Mesenchymal stem cell (in vitro differentiated cells and primary cell): ENCODE results near the gene BICC1.
A peak's percentile ranks its signal among the peaks of the same experiment; 100 is the strongest.

Experiments used
- DNase-seq: peaks from one replicate; pipeline ENCODE4 v3.0.0-alpha.2; 2013
- H2AFZ ChIP-seq: one replicate; pipeline ENCODE4 v1.6.1; 2013; ENCODE audit warnings: low read depth, mild to moderate bottlenecking, control low read depth, inconsistent platforms, low read length, moderate library complexity
- H2AK5ac ChIP-seq: 2 replicates; pipeline ENCODE4 v1.6.1; 2013; ENCODE audit warnings: low read length, moderate library complexity, mild to moderate bottlenecking, inconsistent platforms; ENCODE audit not compliant: severe bottlenecking
- H2BK120ac ChIP-seq: one replicate; pipeline ENCODE4 v1.6.1; 2013; ENCODE audit warnings: low read depth, mild to moderate bottlenecking, inconsistent platforms, low read length, moderate library complexity
- H2BK12ac ChIP-seq, 2 experiments: one replicate each; pipeline ENCODE4 v1.6.1; 2013; ENCODE audit warnings: inconsistent platforms in 2 of 2, low read length in 2 of 2, mild to moderate bottlenecking in 2 of 2, moderate library complexity in 2 of 2, control low read depth in 1 of 2
- H2BK15ac ChIP-seq: one replicate; pipeline ENCODE4 v1.6.1; 2013; ENCODE audit warnings: mild to moderate bottlenecking, low read depth, inconsistent platforms; ENCODE audit not compliant: poor library complexity, severe bottlenecking
- H2BK5ac ChIP-seq: 2 replicates; pipeline ENCODE4 v1.6.1; 2013; ENCODE audit warnings: low read depth, mild to moderate bottlenecking, low read length, control low read depth, inconsistent platforms; ENCODE audit not compliant: poor library complexity, severe bottlenecking
- H3K14ac ChIP-seq, 2 experiments: one replicate each; pipeline ENCODE4 v1.6.1; 2013; ENCODE audit warnings: inconsistent platforms in 2 of 2, low read length in 2 of 2, control low read depth in 1 of 2, mild to moderate bottlenecking in 1 of 2, moderate library complexity in 1 of 2
- H3K18ac ChIP-seq, 2 experiments: one replicate each; pipeline ENCODE4 v1.6.1; 2013; ENCODE audit warnings: inconsistent platforms in 2 of 2, low read length in 2 of 2, control low read depth in 1 of 2, low read depth in 1 of 2, mild to moderate bottlenecking in 1 of 2
- H3K23ac ChIP-seq, 2 experiments: one replicate each; pipeline ENCODE4 v1.6.1; 2013; ENCODE audit warnings: inconsistent platforms in 2 of 2, low read length in 2 of 2, mild to moderate bottlenecking in 2 of 2, moderate library complexity in 2 of 2, control low read depth in 1 of 2
- H3K27ac ChIP-seq: 2 replicates; pipeline ENCODE4 v1.5.1; 2013; ENCODE audit warnings: mild to moderate bottlenecking, moderate library complexity, low read length, control low read depth, inconsistent platforms; ENCODE audit not compliant: poor library complexity, severe bottlenecking
- H3K27me3 ChIP-seq, 2 experiments: 2 replicates each; pipeline versions ENCODE4 v1.6.1 to v1.7.0; 2013; ENCODE audit warnings: low read length in 2 of 2, mild to moderate bottlenecking in 2 of 2, moderate library complexity in 2 of 2, control low read depth in 1 of 2, inconsistent platforms in 1 of 2; ENCODE audit not compliant: control insufficient read depth in 1 of 2, insufficient read depth in 1 of 2
- H3K36me3 ChIP-seq, 2 experiments: 2 replicates each; pipeline versions ENCODE4 v1.6.1 to v1.7.0; 2013; ENCODE audit warnings: low read length in 2 of 2, control low read depth in 1 of 2, inconsistent platforms in 1 of 2, low read depth in 1 of 2, mild to moderate bottlenecking in 1 of 2; ENCODE audit not compliant: insufficient read depth in 2 of 2, control insufficient read depth in 1 of 2
- H3K4ac ChIP-seq, 2 experiments: one replicate each; pipeline ENCODE4 v1.6.1; 2013; ENCODE audit warnings: inconsistent platforms in 2 of 2, low read length in 2 of 2, mild to moderate bottlenecking in 2 of 2, moderate library complexity in 2 of 2, control low read depth in 1 of 2, low read depth in 1 of 2
- H3K4me1 ChIP-seq: 2 replicates; pipeline ENCODE4 v1.6.1; 2013; ENCODE audit warnings: low read depth, low read length, control low read depth; ENCODE audit not compliant: control insufficient read depth, insufficient read depth
- H3K4me2 ChIP-seq: 2 replicates; pipeline ENCODE4 v1.6.1; 2013; ENCODE audit warnings: low read length, mild to moderate bottlenecking, inconsistent platforms; ENCODE audit not compliant: poor library complexity, severe bottlenecking
- H3K4me3 ChIP-seq, 2 experiments: 2 replicates each; pipeline versions ENCODE4 v1.5.1 to v1.7.0; 2013; ENCODE audit warnings: low read length in 2 of 2, mild to moderate bottlenecking in 2 of 2, control low read depth in 1 of 2, low read depth in 1 of 2; ENCODE audit not compliant: insufficient read depth in 1 of 2
- H3K79me1 ChIP-seq: replicated peaks from 2 replicates; pipeline ENCODE4 v1.6.1; 2013; ENCODE audit warnings: mild to moderate bottlenecking, control low read depth, low read length, inconsistent platforms; ENCODE audit not compliant: poor library complexity, severe bottlenecking
- H3K9ac ChIP-seq: 2 replicates; pipeline ENCODE4 v1.7.0; 2013; ENCODE audit warnings: mild to moderate bottlenecking, low read length, moderate library complexity
- H3K9me3 ChIP-seq: 2 replicates; pipeline ENCODE4 v1.7.0; 2013; ENCODE audit warnings: mild to moderate bottlenecking, low read length; ENCODE audit not compliant: control insufficient read depth
- H4K8ac ChIP-seq: one replicate; pipeline ENCODE4 v1.6.1; 2013; ENCODE audit warnings: inconsistent platforms, mild to moderate bottlenecking, low read length, moderate library complexity
- H4K91ac ChIP-seq: one replicate; pipeline ENCODE4 v1.6.1; 2013; ENCODE audit warnings: mild to moderate bottlenecking, low read length, inconsistent platforms
- WGBS: methylation state at CpG from one replicate; pipeline ENCODE4 v1.1.7; 2013; ENCODE audit warnings: mixed read lengths; 5-methylcytosine and 5-hydroxymethylcytosine counted together

Gene BICC1

GRCh38 chr10:58467931-58468635, 44.6 kb upstream of the BICC1 start:
- Histone ChIP-seq H4K8ac (no peak overlapping the region), H3K23ac (no peak overlapping the region), H3K14ac (no peak overlapping the region), H2AFZ (no peak overlapping the region), H2BK15ac (no peak overlapping the region), H3K9ac (no peak overlapping the region), H3K27ac (peak overlapping the region; percentile 90), H2BK12ac (no peak overlapping the region), H3K4me1 (peaks cover 2% of the 10 kb centered on the region), H2BK5ac (no peak overlapping the region), H3K9me3 (no peaks in the 10 kb centered on the region), H3K4me2 (no peak overlapping the region), H3K79me1 (peaks cover 3% of the 10 kb centered on the region), H4K91ac (no peak overlapping the region), H2AK5ac (no peak overlapping the region), H2BK120ac (no peak overlapping the region), H3K27me3 (no peaks in the 10 kb centered on the region), H3K18ac (no peak overlapping the region), H3K4me3 (no peak overlapping the region), H3K4ac (no peak overlapping the region), H3K36me3 (no peaks in the 10 kb centered on the region)
- WGBS = 67% methylated on average over 1 of the region's 2 CpGs
- no peak for DNase-seq

GRCh38 chr10:58473976-58474375, 38.7 kb upstream of the BICC1 start:
- Histone ChIP-seq H3K23ac (no peak overlapping the region), H3K79me1 (peaks cover 2% of the 10 kb centered on the region), H3K14ac (no peak overlapping the region), H3K9ac (peak overlapping the region; percentile 93), H4K91ac (no peak overlapping the region), H2BK120ac (no peak overlapping the region), H2BK15ac (no peak overlapping the region), H3K4me1 (peaks cover 7% of the 10 kb centered on the region), H3K4me2 (no peak overlapping the region), H3K36me3 (no peaks in the 10 kb centered on the region), H3K4me3 (peak overlapping the region in 1 of 2 experiments; percentile 80), H2BK12ac (no peak overlapping the region), H3K18ac (no peak overlapping the region), H3K4ac (no peak overlapping the region), H2BK5ac (no peak overlapping the region), H4K8ac (no peak overlapping the region), H3K27ac (no peak overlapping the region), H2AFZ (no peak overlapping the region), H3K27me3 (no peaks in the 10 kb centered on the region), H3K9me3 (no peaks in the 10 kb centered on the region), H2AK5ac (no peak overlapping the region)
- peak; percentile 22 for DNase-seq
- WGBS = 100% methylated on average over 2 of the region's 3 CpGs

GRCh38 chr10:58475322-58476277, 37.1 kb upstream of the BICC1 start:
- no peak overlapping the region for H4K8ac ChIP-seq
- peak; percentile 15 for DNase-seq
- no peaks in the 10 kb centered on the region for H3K36me3 ChIP-seq
- H3K9ac ChIP-seq = peak overlapping the region; percentile 93
- H3K4me3 ChIP-seq = peak overlapping the region in 1 of 2 experiments; percentile 80
- H3K9me3 ChIP-seq = no peaks in the 10 kb centered on the region
- H2AFZ ChIP-seq = no peak overlapping the region
- H3K79me1 ChIP-seq = peaks cover 2% of the 10 kb centered on the region
- no peak overlapping the region for H3K14ac ChIP-seq
- no peak overlapping the region for H4K91ac ChIP-seq
- H3K23ac ChIP-seq = no peak overlapping the region
- H3K27me3 ChIP-seq = no peaks in the 10 kb centered on the region
- no peak overlapping the region for H2BK120ac ChIP-seq
- H2AK5ac ChIP-seq = peak overlapping the region; percentile 60
- H3K27ac ChIP-seq = peak overlapping the region; percentile 96
- H2BK12ac ChIP-seq = no peak overlapping the region
- H3K4me2 ChIP-seq = peak overlapping the region; percentile 51
- H2BK5ac ChIP-seq = peak overlapping the region; percentile 98
- H2BK15ac ChIP-seq = no peak overlapping the region
- 51% methylated on average over 9 of the region's 11 CpGs for WGBS
- peak overlapping the region; percentile 11 to 21 for H3K18ac ChIP-seq
- H3K4ac ChIP-seq = no peak overlapping the region
- H3K4me1 ChIP-seq = peaks cover 5% of the 10 kb centered on the region

- WGBS = 50% methylated on average over 2 of the region's 2 CpGs
- H2BK5ac ChIP-seq = peak overlapping the region; percentile 51
These were observed 35.5 kb upstream of the BICC1 start for GRCh38 chr10:58477122-58477521.

More at GRCh38 chr10:58477122-58477521, 35.5 kb upstream of the BICC1 start:
- H2BK15ac ChIP-seq = no peak overlapping the region
- H3K9ac ChIP-seq = peak overlapping the region; percentile 56
- peak overlapping the region; percentile 43 for H2AK5ac ChIP-seq
- H3K27ac ChIP-seq = peak overlapping the region; percentile 69
- H3K79me1 ChIP-seq = peaks cover 2% of the 10 kb centered on the region
- no peak overlapping the region for H3K23ac ChIP-seq
- H2BK120ac ChIP-seq = no peak overlapping the region
- peak overlapping the region; percentile 50 for H4K91ac ChIP-seq
- DNase-seq = no peak
- peak overlapping the region; percentile 28 for H4K8ac ChIP-seq
- no peak overlapping the region for H3K4me3 ChIP-seq
- no peak overlapping the region for H3K18ac ChIP-seq
- H2AFZ ChIP-seq = no peak overlapping the region
- H3K36me3 ChIP-seq = no peaks in the 10 kb centered on the region
- H3K4me1 ChIP-seq = peaks cover 5% of the 10 kb centered on the region
- H3K9me3 ChIP-seq = no peaks in the 10 kb centered on the region
- no peak overlapping the region for H3K14ac ChIP-seq
- no peak overlapping the region for H3K4ac ChIP-seq
- no peaks in the 10 kb centered on the region for H3K27me3 ChIP-seq
- H3K4me2 ChIP-seq = no peak overlapping the region
- H2BK12ac ChIP-seq = no peak overlapping the region
